GM12872 (cell line): ENCODE results near the gene LCN6.

ENCODE experiments used
- TF ChIP-seq, protein P1 (sequence below): IDR thresholded peaks from 3 replicates; pipeline ENCODE4 v1.5.1; 2011; ENCODE audit warnings: low read depth, mild to moderate bottlenecking, low read length, moderate library complexity; ENCODE audit not compliant: insufficient read depth

The LCN6 gene

GRCh38 chr9:136762221-136762691 is 13.9 kb upstream of the LCN6 start:
- TF ChIP-seq, protein P1, sequence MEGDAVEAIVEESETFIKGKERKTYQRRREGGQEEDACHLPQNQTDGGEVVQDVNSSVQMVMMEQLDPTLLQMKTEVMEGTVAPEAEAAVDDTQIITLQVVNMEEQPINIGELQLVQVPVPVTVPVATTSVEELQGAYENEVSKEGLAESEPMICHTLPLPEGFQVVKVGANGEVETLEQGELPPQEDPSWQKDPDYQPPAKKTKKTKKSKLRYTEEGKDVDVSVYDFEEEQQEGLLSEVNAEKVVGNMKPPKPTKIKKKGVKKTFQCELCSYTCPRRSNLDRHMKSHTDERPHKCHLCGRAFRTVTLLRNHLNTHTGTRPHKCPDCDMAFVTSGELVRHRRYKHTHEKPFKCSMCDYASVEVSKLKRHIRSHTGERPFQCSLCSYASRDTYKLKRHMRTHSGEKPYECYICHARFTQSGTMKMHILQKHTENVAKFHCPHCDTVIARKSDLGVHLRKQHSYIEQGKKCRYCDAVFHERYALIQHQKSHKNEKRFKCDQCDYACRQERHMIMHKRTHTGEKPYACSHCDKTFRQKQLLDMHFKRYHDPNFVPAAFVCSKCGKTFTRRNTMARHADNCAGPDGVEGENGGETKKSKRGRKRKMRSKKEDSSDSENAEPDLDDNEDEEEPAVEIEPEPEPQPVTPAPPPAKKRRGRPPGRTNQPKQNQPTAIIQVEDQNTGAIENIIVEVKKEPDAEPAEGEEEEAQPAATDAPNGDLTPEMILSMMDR, result no peak

DNA sequence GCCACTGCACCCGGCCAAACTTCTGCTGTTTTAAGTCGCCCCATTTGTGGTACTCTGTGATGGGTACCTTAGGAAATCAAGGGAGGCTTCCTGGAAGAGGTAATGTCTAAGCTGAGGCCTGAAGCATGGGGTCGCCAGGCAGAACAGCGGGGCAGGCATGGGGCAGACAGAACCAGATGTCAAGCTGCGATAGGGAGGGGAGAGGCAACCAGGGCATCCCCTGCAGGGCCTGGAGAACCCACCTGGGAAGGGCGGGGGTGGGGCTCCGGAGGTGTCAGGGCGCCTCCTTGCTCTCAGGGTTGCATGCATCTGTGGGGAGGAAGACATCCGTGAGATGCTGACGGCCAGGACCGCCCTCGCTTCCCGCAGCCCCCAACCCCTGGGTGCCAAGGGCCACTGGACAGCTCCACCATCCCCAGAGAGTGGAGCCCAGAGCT is 13.2 kb upstream of the LCN6 start:
- TF ChIP-seq, protein P1, result no peak

DNA sequence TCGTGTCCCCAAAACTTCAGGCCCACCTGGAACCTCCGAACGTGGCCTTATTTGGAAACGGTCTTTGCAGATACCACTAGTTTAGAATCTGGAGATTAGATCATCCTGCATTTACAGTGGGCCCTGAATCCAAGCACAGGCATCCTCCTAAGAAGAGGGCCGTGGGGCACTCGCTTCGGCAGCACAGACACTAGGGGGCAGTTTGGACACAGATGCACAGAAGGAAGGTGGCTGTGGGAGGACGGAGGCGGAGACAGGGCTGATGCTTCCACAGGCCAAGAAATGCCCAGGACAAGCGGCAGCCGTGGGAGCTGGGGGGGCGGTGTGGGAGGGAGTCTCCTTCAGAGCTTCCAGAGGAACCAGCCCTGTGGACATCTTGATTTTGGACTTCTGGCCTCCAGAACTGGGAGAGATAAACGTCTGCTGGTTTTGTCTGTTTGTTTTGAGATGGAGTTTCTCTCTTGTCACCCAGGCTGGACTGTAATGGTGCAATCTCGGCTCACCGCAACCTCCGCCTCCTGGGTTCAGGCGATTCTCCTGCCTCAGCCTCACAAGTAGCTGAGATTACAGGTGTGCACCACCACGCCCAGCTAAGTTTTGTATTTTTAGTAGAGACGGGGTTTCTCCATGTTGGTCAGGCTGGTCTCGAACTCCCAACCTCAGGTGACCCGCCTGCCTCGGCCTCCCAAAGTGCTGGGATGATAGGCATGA is 12.7 kb upstream of the LCN6 start:
- TF ChIP-seq, protein P1, result peak; percentile 73

DNA sequence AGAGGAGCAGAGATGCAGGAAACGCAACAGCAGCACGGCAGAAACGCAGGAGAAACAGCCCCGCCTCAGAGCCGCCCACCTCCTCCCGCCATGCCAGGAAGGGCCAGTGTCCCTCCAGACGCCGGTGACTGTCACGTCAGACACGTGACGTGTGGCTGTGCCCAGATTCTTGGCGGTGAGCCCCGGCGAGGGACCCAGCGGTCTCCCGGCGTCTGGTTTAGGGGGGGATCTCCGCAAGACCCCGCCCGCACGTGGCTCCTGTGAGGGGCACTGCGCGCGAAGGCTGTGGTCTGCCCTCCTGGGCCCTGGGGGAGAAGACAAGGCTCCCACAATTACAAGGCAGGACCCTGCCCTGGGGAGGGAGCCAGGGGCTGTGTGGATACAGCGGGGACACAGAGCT is 12.1 kb upstream of the LCN6 start:
- TF ChIP-seq, protein P1, result no peak

DNA sequence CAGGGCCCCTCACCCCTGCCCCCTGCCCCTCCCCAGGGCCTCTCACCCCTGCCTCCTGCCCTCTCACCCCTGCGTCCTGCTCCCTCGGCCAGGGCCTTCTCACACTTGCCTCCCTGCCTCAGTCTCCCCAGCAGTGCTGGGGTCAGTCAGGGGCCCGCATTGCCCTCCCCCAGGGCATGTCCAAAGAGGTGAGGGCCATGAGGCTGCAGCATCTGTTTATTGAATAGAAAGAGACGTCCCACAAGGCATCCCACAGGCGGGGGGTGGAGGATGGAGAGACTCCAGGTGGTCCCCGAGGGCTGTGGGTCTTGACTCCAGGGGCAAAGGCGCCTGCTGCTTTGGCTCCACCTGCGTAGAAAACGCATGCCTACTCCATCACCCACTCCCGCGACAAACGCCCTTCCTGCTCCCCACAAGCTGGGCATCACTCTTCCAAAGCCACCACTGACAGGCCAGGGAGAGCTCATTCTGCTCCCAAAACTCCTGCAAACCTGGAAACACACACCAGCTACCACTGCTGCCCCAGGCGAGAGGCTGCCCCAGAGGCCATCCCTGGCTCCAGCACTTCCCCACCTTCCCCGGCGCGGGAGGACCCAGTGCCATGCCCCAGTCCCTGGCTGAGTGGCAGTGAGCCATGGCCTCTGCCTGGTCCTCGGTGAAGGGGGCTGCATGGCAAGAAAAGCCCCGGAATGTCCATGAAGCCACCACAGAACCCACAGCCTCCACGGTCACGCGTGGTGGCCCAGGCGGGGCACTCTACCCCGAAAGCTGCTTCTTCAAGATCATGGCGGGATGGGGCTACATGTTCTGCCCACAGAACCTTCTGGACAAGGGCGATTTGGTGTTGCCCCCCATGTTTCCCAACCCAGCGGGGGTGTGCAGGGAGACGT is 11.4 kb upstream of the LCN6 start:
- TF ChIP-seq, protein P1, result no peak

GRCh38 chr9:136759001-136759400 is 10.7 kb upstream of the LCN6 start:
- TF ChIP-seq, protein P1, result no peak

- TF ChIP-seq, protein P1, result no peak
These were observed 9.4 kb upstream of the LCN6 start for GRCh38 chr9:136757751-136758140.
